G401 (cell line): ENCODE results near the gene TMEM121. TPM values are rescaled to one million over a fixed set of nuclear protein-coding genes. Genes with fewer than 3 reads are reported as not detected.

Experiments used
- DNase-seq: peaks from one replicate; pipeline ENCODE4 v3.0.0-alpha.2; 2015; ENCODE audit warnings: low spot score
- in situ Hi-C: cut with HindIII; loops from 2 replicates; pipeline ENCODE4 v1.10.0; 2016; ENCODE audit warnings: low sequenced_read_pairs, mixed read lengths
- total RNA-seq: library from RNA; depleted of rRNA; stranded (reverse); fragments of >200 nt; shearing (Covaris generic); gene quantifications from 2 replicates; pipeline ENCODE4 v1.2.3, GENCODE V29; 2014

TMEM121 gene
- total RNA-seq, 1 experiment from 2014 or later = 23.8 TPM

DNA sequence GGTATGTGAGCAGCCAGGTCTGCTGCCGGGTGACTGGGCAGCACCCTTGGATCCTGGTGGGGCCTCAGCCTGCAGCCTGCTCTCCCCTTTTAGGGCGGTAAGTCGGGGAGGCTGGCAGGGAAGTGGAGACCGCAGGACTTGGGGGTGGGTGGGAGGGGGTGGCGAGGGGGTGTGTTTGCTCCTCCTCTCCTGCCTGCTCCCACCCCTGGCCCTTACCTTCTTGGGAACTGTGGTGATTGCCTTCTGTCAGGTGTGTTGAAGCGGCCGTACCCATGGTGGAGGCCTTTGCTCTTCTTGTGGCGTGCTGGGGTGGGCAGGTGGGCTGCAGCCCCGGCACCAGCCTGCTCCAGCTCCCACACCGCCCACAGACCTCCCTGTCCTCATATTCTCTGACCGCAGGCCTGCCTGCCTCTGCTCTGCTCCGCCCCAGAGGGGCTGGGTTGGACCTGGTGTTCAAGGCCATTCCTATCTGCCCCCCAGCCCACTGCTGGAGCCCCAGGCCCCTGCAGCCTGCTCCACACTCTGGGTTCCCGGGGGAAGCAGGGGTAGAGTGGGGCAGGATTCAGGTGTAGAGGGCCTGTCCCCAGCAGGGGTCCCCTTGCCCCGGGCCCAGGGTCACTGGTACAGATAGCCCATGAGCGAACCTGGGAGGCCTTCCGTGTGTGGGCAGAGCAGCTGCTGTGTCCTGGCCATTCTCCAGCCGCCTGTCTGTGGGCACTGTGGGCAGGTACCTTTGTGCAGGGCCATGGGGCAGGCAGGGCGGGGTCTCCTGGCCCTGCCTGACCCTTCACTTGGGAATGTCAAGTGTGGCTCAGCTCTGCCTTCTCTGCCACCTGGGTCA lies 30.2 kb upstream of the TMEM121 start:
- DNase-seq = no peak
- in situ Hi-C loops = no loop called here

DNA sequence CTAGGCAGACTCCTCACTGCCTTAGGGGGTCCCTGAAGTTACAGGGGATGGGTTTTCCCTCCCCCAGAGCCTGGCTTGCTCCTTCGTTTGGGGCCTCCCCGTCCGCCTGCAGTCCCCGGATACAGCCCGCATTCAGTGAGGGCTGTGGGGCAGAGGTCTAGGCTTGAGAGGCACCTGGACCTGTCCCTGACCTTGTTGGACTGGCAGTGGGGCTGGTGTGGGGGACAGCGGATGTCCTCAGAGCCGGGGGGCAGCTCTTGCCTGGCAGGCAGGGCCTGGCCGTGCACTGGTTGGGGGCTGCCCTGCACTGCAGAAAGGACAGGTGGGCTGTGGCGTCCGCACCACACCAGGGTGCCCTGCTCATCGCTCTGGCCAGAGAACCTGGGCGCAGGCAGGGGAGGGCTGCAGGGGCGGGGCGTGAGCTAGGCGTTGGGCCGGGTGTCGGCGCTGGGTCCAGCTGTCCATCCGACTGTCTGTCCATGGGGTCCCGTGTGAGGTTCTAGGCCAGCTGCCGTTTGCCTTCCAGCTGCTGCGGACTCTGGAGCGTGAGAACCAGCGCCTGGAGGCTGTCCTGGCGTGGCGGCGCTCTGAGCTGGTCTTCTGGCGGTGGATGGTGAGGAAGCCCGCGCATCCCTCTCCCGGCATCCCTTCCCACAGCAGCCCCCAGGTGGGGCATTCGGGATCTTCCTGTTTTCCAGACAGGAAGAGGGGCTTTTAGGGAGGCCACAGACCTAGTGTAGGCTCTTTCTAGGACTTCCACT lies 29.4 kb upstream of the TMEM121 start:
- in situ Hi-C loops = no loop called here

GRCh38 chr14:105497671-105498429 lies 28.5 kb upstream of the TMEM121 start:
- in situ Hi-C loops = no loop called here
- DNase-seq = no peak

More for the DNA sequence above, 29.4 kb upstream of the TMEM121 start:
- no peak for DNase-seq

- in situ Hi-C loops = no loop called here
Measured at GRCh38 chr14:105498430-105499255, 27.7 kb upstream of the TMEM121 start.

DNA sequence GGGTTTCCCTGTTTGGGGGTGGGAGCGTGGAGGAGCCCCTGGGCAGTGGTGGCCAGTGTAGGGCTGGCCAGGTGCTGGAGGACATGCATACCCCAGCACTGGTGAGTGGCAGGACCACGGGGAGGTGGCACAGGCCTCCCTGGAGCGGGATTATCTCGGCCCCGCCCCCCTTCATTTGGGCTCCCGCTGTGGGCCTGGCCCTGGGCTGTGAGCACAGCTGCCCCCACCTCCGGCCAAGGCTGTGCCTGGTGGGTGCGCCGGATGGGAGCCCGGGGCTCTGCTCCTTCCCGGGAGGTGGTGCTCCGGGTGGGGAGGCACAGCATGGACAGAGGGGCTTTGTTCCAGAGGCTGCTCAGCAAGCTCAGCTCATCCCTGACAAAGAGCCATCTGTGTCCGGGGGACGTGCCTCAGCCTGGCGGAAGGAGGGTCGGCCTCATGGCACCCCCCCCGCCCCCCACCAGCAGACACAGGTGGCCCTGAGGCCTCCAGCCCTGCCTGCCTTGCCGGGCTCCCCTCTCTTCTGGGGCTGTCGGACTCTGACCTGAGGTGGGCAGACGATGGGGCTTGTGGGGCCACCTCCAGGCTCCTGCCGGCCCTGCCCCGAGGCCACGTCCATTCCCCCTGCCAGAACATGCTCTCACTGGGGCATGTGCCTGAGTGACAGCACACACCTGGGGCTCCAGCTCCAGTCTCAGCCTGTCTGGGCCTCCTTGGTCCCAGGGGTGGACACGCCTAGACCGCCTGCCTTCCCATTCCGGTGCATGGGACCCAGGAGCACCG lies 26.9 kb upstream of the TMEM121 start:
- in situ Hi-C loops = no loop called here
- DNase-seq = no peak

More at GRCh38 chr14:105498430-105499255, 27.7 kb upstream of the TMEM121 start:
- no peak for DNase-seq

GRCh38 chr14:105500036-105500725 lies 26.2 kb upstream of the TMEM121 start:
- in situ Hi-C loops = no loop called here
- no peak for DNase-seq

- DNase-seq = no peak
- in situ Hi-C loops = no loop called here
Measured at GRCh38 chr14:105500726-105501101, 25.7 kb upstream of the TMEM121 start.

- in situ Hi-C loops = no loop called here
- no peak for DNase-seq
Measured at GRCh38 chr14:105501504-105502291, 24.7 kb upstream of the TMEM121 start.

GRCh38 chr14:105502446-105503295 lies 23.7 kb upstream of the TMEM121 start:
- in situ Hi-C loops = no loop called here
- DNase-seq = no peak

- no peak for DNase-seq
- in situ Hi-C loops = no loop called here
Measured at GRCh38 chr14:105503296-105503640, 23.1 kb upstream of the TMEM121 start.

DNA sequence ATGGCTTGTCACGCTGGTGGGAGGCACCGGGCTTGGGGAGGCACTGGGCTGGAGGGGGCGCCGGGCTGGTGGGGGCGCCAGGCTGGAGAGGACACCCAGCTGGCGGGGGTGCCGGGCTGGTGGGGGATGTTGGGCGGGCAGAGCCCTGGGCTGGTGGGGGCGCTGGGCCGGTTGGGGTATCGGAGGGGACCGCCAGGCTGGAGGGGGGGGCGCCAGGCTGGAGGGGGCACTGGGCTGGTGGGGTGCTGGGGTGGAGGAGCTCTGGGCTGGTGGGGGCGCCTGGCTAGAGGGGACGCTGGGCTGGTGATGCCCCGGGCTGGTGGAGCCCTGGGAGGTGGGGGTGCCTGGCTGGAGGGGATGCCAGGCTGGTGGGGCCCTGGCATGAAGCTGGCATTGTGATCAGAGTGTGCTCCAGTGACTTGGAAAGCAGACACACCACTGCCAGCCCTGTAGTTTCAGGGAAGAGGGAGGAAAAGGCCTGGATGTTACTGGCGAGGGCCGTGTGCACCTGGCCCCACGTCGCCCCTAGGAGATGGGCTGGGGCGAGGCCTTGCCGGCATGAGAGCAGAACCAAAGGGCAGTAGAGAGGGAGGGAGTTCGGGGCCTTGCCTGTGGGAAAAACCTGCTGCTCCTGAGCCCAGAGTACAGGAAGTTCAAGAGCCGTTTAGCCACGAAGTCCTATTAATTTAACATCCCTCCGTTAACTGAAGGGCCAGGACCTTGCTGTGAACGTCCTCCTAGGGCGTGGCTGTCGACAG lies 22.3 kb upstream of the TMEM121 start:
- no peak for DNase-seq
- in situ Hi-C loops = no loop called here

- DNase-seq = no peak
Measured at GRCh38 chr14:105505101-105505500, 21.3 kb upstream of the TMEM121 start.

GRCh38 chr14:105507247-105507646 lies 19.1 kb upstream of the TMEM121 start:
- in situ Hi-C loops = no loop called here
- no peak for DNase-seq

More at GRCh38 chr14:105505101-105505500, 21.3 kb upstream of the TMEM121 start:
- in situ Hi-C loops = no loop called here

- in situ Hi-C loops = no loop called here
- DNase-seq = no peak
Measured at GRCh38 chr14:105508069-105508468, 18.3 kb upstream of the TMEM121 start.

- in situ Hi-C loops = no loop called here
- DNase-seq = no peak
Measured at GRCh38 chr14:105508601-105509000, 17.8 kb upstream of the TMEM121 start.
